T-cell (primary cell): ENCODE results near the gene OS9. TPM values are rescaled to one million over a fixed set of nuclear protein-coding genes. Genes with fewer than 3 reads are reported as not detected.
A peak's percentile ranks its signal among the peaks of the same experiment; 100 is the strongest.

Source experiments
- ATAC-seq, 4 experiments: fragments of 200-7000 bp in 3 of 4; fragments of 150-1000 bp in 1 of 4; cut with Tn5 transposase; replicated peaks in 1 of 4; 1 replicate in 3 of 4; 2 replicates in 1 of 4; pipeline ENCODE4 v1.10.0; 2021; ENCODE audit warnings: moderate library complexity in 3 of 4, mild to moderate bottlenecking in 2 of 4, moderate number of reproducible peaks in 1 of 4
- CTCF ChIA-PET, 2 donors: fragments of 300-600 bp; sonication (Branson Sonifier 250); formaldehyde crosslinking; loops; one replicate each; lab custom pipeline; 2022; ENCODE audit warnings: antibody characterized with exemption in 2 of 2; lab: Charles Lee
- POLR2A ChIA-PET, 2 donors: fragments of 300-600 bp; sonication (Branson Sonifier 250); formaldehyde crosslinking; loops; one replicate each; lab custom pipeline; 2022; ENCODE audit warnings: antibody characterized with exemption in 2 of 2; lab: Charles Lee
- DNase-seq, 35 experiments: peaks; one replicate each; pipeline versions ENCODE4 v3.0.0 to v3.0.0-alpha.2; 2013 to 2023
- H3K27ac ChIP-seq: one replicate; pipeline ENCODE4 v1.5.1; 2013; ENCODE audit warnings: low read length
- H3K27me3 ChIP-seq, 2 experiments: replicated peaks in 1 of 2; 1 replicate in 1 of 2; 2 replicates in 1 of 2; pipeline versions ENCODE4 v1.6.1 to v1.7.0; 2013; ENCODE audit warnings: low read length in 1 of 2, mixed read lengths in 1 of 2; ENCODE audit not compliant: control insufficient read depth in 2 of 2, insufficient read depth in 2 of 2; ENCODE audit errors: extremely low read depth in 1 of 2
- H3K36me3 ChIP-seq, 2 donors: 1 replicate in 1 of 2; 2 replicates in 1 of 2; pipeline versions ENCODE4 v1.6.1 to v1.7.0; 2013; ENCODE audit warnings: low read length in 1 of 2; ENCODE audit not compliant: control insufficient read depth in 2 of 2, insufficient read depth in 1 of 2; ENCODE audit errors: extremely low read depth in 1 of 2
- H3K4me1 ChIP-seq, 2 experiments: 1 replicate in 1 of 2; 2 replicates in 1 of 2; pipeline versions ENCODE4 v1.6.1 to v1.7.0; 2013; ENCODE audit warnings: low read length in 2 of 2, mixed read lengths in 1 of 2; ENCODE audit not compliant: insufficient read depth in 2 of 2, control insufficient read depth in 1 of 2; ENCODE audit errors: extremely low read depth in 1 of 2
- H3K4me3 ChIP-seq, 2 donors: 1 replicate in 1 of 2; 2 replicates in 1 of 2; pipeline versions ENCODE4 v1.5.1 to v1.7.0; 2013; ENCODE audit warnings: mild to moderate bottlenecking in 2 of 2, low read length in 1 of 2, moderate library complexity in 1 of 2; ENCODE audit not compliant: control insufficient read depth in 1 of 2; ENCODE audit errors: extremely low read depth in 1 of 2
- H3K9me3 ChIP-seq: 2 replicates; pipeline ENCODE4 v1.7.0; 2013
- H3K27ac Mint-ChIP-seq, 2 donors: one replicate each; pipeline ENCODE4 v1.8.0; 2020 to 2021; ENCODE audit warnings: mild to moderate bottlenecking in 2 of 2, mixed read lengths in 2 of 2
- H3K27me3 Mint-ChIP-seq, 2 donors: one replicate each; pipeline ENCODE4 v1.8.0; 2021 to 2022; ENCODE audit warnings: mixed read lengths in 2 of 2
- H3K36me3 Mint-ChIP-seq: one replicate; pipeline ENCODE4 v1.8.0; 2021; ENCODE audit warnings: mixed read lengths
- H3K4me1 Mint-ChIP-seq, 3 donors: one replicate each; pipeline ENCODE4 v1.8.0; 2020 to 2022; ENCODE audit warnings: mixed read lengths in 3 of 3, mild to moderate bottlenecking in 1 of 3
- H3K4me3 Mint-ChIP-seq, 3 donors: one replicate each; pipeline ENCODE4 v1.8.0; 2020 to 2022; ENCODE audit warnings: mild to moderate bottlenecking in 3 of 3, mixed read lengths in 3 of 3, moderate library complexity in 3 of 3
- H3K9me3 Mint-ChIP-seq, 3 donors: one replicate each; pipeline ENCODE4 v1.8.0; 2020 to 2022; ENCODE audit warnings: mixed read lengths in 3 of 3
- whole genome bisulfite sequencing: methylation state at CpG from one replicate; pipeline ENCODE4 v1.1.5; 2013; ENCODE audit warnings: missing lambda C conversion rate; ENCODE audit not compliant: insufficient coverage; 5-methylcytosine and 5-hydroxymethylcytosine counted together
- total RNA-seq, 35 experiments: library from RNA in 6 of 35; stranded (reverse) in 6 of 35; fragments of 120-200 nt in 1 of 35; gene quantifications; one replicate each; pipeline versions ENCODE4 v1.2.1 to v1.2.4 and lab custom pipeline; 2013 to 2026

OS9 gene
- total RNA-seq, 5 donors from 2014 or later (not counting 1 experiment from before 2014, with no cell fraction given) = 135 to 181 (median 164) TPM

DNA sequence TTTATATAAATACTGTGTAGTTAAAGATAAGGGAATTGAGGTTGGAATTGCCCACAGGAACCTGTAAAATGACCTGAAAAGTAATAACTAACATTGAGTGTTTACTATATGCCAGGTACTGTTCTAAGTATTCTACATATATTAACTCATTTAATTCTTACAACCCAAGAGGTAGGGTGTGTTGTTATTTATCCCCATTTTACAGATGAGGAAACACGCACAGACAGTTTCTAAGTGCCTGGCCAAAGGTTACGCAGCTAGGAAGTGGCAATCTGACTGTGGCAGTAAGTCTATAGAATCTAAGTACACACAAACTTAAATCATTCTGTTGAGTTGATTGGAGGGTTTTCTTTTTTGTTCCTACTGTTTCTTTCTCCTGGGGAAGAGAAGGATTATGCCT, 49.8 kb downstream of the OS9 start:
- H3K27ac ChIP-seq = peak overlapping the region; percentile 96
- Mint-ChIP-seq H3K4me1 (peaks cover 58 to 66% (median 62%) of the 10 kb centered on the region in 3 donors), H3K27me3 (no peaks in the 10 kb centered on the region), H3K27ac (peak overlapping the region; percentile 96 to 98), H3K36me3 (peaks cover 15% of the 10 kb centered on the region), H3K9me3 (no peaks in the 10 kb centered on the region), H3K4me3 (peak overlapping the region; percentile 93 to 97 (median 94))
- no peaks in the 10 kb centered on the region for H3K27me3 ChIP-seq
- WGBS = no CpG with 5 or more reads among the region's 2 CpGs
- DNase-seq (no peak), ATAC-seq (no peak)
- H3K4me3 ChIP-seq = no peak overlapping the region
- H3K9me3 ChIP-seq = no peaks in the 10 kb centered on the region
- CTCF ChIA-PET = interaction anchor here in 1 of 2 donors (0.9 kb wide), 1 partner anchor 1107 kb away, joined by 5 read pairs; no protein-coding TSS in a partner anchor
- H3K4me1 ChIP-seq = peaks cover 38 to 58% of the 10 kb centered on the region in 2 experiments
- peaks cover 4 to 31% of the 10 kb centered on the region in 2 donors for H3K36me3 ChIP-seq
- POLR2A ChIA-PET = interaction anchor here in 1 of 2 donors (0.6 kb wide), 1 partner anchor 195 kb away, joined by 5 read pairs; no protein-coding TSS in a partner anchor

GRCh38 chr12:57744194-57744776, 50.4 kb downstream of the OS9 start:
- POLR2A ChIA-PET = interaction anchor here (0.6 to 1.4 kb wide), 3 partner anchors 10 to 195 kb away, joined by 3 to 5 read pairs (median 4); no protein-coding TSS in a partner anchor
- Histone ChIP-seq H3K4me3 (peak overlapping the region; percentile 81 to 96), H3K27ac (peak overlapping the region; percentile 96), H3K27me3 (no peaks in the 10 kb centered on the region), H3K36me3 (peaks cover 6 to 34% of the 10 kb centered on the region in 2 donors), H3K9me3 (no peaks in the 10 kb centered on the region), H3K4me1 (peaks cover 34 to 52% of the 10 kb centered on the region in 2 experiments)
- no peaks in the 10 kb centered on the region for H3K27me3 Mint-ChIP-seq
- peaks cover 53 to 61% (median 57%) of the 10 kb centered on the region in 3 donors for H3K4me1 Mint-ChIP-seq
- peak in 32 of 35 experiments; percentile 45 to 86 (median 68) for DNase-seq
- H3K27ac Mint-ChIP-seq = peak overlapping the region; percentile 96 to 98
- peak; percentile 8 to 46 (median 14) for ATAC-seq
- H3K36me3 Mint-ChIP-seq = peaks cover 19% of the 10 kb centered on the region
- peak overlapping the region; percentile 93 to 97 (median 94) for H3K4me3 Mint-ChIP-seq
- 9% methylated on average over 7 of the region's 21 CpGs for WGBS
- CTCF ChIA-PET = interaction anchor here (0.7 to 1.8 kb wide), 5 partner anchors 10 to 1188 kb away, joined by 3 to 11 read pairs (median 5); no protein-coding TSS in a partner anchor
- no peaks in the 10 kb centered on the region for H3K9me3 Mint-ChIP-seq

GRCh38 chr12:57744777-57745484, 51.0 kb downstream of the OS9 start, which contains the start of gene TSPAN31:
TSS of gene TSPAN31 (plus strand) at chr12:57745039. CDS start at chr12:57745155, 116 bp downstream.
- H3K4me3 ChIP-seq = peak within 1 kb of the TSS; percentile 81 to 96
- POLR2A ChIA-PET = interaction anchor here in 1 of 2 donors (0.7 to 1.4 kb wide), 2 partner anchors 9 to 82 kb away, joined by 3 to 4 read pairs; no protein-coding TSS in a partner anchor
- H3K4me1 Mint-ChIP-seq = peaks cover 47 to 54% (median 52%) of the 10 kb centered on the region in 3 donors
- H3K36me3 ChIP-seq = peaks cover 4 to 30% of the 10 kb centered on the region in 2 donors
- H3K27me3 Mint-ChIP-seq = no peaks in the 10 kb centered on the region
- H3K27me3 ChIP-seq = no peaks in the 10 kb centered on the region
- peaks cover 16% of the 10 kb centered on the region for H3K36me3 Mint-ChIP-seq
- 2% methylated on average over 18 of the region's 29 CpGs for WGBS
- H3K27ac Mint-ChIP-seq = peak within 1 kb of the TSS; percentile 96 to 98
- H3K27ac ChIP-seq = peak within 1 kb of the TSS; percentile 96
- H3K9me3 ChIP-seq = no peaks in the 10 kb centered on the region
- no peaks in the 10 kb centered on the region for H3K9me3 Mint-ChIP-seq
- peaks cover 28 to 46% of the 10 kb centered on the region in 2 experiments for H3K4me1 ChIP-seq
- H3K4me3 Mint-ChIP-seq = peak within 1 kb of the TSS; percentile 93 to 97 (median 94)
- CTCF ChIA-PET = interaction anchor here (0.5 to 1.8 kb wide), 7 partner anchors 9 to 1189 kb away, joined by 3 to 11 read pairs (median 5); no protein-coding TSS in a partner anchor
- ATAC-seq = peak; percentile 81 to 87 (median 83)
- DNase-seq = peak; percentile 79 to 98 (median 95)

- no peaks in the 10 kb centered on the region for H3K9me3 Mint-ChIP-seq
- peaks cover 48 to 55% (median 49%) of the 10 kb centered on the region in 3 donors for H3K4me1 Mint-ChIP-seq
- ATAC-seq (no peak), DNase-seq (no peak)
- peak overlapping the region; percentile 96 to 98 for H3K27ac Mint-ChIP-seq
- no peaks in the 10 kb centered on the region for H3K27me3 ChIP-seq
- peaks cover 4 to 29% of the 10 kb centered on the region in 2 donors for H3K36me3 ChIP-seq
- H3K27me3 Mint-ChIP-seq = no peaks in the 10 kb centered on the region
- ChIA-PET CTCF (interaction anchor here in 1 of 2 donors (0.5 to 1.8 kb wide), 3 partner anchors 9 to 1059 kb away, joined by 3 to 11 read pairs (median 3); no protein-coding TSS in a partner anchor), POLR2A (interaction anchor here in 1 of 2 donors (1.4 kb wide), 1 partner anchor 9 kb away, joined by 3 read pairs; no protein-coding TSS in a partner anchor)
- H3K9me3 ChIP-seq = no peaks in the 10 kb centered on the region
- peak overlapping the region; percentile 81 to 96 for H3K4me3 ChIP-seq
- H3K4me1 ChIP-seq = peaks cover 23 to 44% of the 10 kb centered on the region in 2 experiments
- WGBS = 71% methylated on average over 6 of the region's 8 CpGs
- peak overlapping the region; percentile 93 to 97 (median 94) for H3K4me3 Mint-ChIP-seq
- peak overlapping the region; percentile 96 for H3K27ac ChIP-seq
- H3K36me3 Mint-ChIP-seq = peaks cover 19% of the 10 kb centered on the region
These were observed 51.6 kb downstream of the OS9 start for GRCh38 chr12:57745485-57745881.

DNA sequence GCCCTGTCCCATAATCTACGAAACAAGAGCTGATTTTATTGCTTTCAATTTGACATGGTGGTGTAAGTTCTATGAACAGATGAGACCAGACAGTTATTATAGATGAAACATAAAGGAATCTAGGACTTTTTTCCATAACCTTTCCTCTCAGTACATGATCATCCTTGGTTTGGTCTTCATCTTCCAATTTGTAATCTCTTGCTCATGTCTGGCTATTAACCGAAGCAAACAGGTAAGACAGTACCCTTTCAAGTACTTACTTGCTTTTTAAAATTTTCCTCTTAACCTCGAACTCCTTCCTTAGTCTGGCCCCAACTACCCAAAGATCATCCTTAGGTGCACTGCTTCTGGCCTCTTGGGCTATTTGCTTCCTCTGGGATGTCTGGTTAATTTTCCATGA, 52.1 kb downstream of the OS9 start:
- no CpG with 5 or more reads among the region's 3 CpGs for WGBS
- ATAC-seq (no peak), DNase-seq (no peak)
- Histone ChIP-seq H3K27me3 (no peaks in the 10 kb centered on the region), H3K4me3 (peak overlapping the region in 1 of 2 donors; percentile 96), H3K4me1 (peaks cover 20 to 44% of the 10 kb centered on the region in 2 experiments), H3K9me3 (no peaks in the 10 kb centered on the region), H3K36me3 (peaks cover 4 to 30% of the 10 kb centered on the region in 2 donors), H3K27ac (peak overlapping the region; percentile 96)
- POLR2A ChIA-PET = no interaction called here
- peak overlapping the region; percentile 93 to 97 (median 94) for H3K4me3 Mint-ChIP-seq
- H3K4me1 Mint-ChIP-seq = peaks cover 48 to 55% (median 49%) of the 10 kb centered on the region in 3 donors
- CTCF ChIA-PET = interaction anchor here in 1 of 2 donors (1.8 kb wide), 1 partner anchor 10 kb away, joined by 11 read pairs; no protein-coding TSS in a partner anchor
- H3K27ac Mint-ChIP-seq = peak overlapping the region; percentile 96 to 98
- H3K27me3 Mint-ChIP-seq = no peaks in the 10 kb centered on the region
- peaks cover 23% of the 10 kb centered on the region for H3K36me3 Mint-ChIP-seq
- no peaks in the 10 kb centered on the region for H3K9me3 Mint-ChIP-seq
